Panc1 (cell line): ENCODE measurements around the gene ASCC3. TPM values are rescaled to one million over a fixed set of nuclear protein-coding genes. Genes with fewer than 3 reads are reported as not detected.

Experiments used
- ATAC-seq: fragments of 200-7000 bp; cut with Tn5 transposase; 2 replicates; pipeline ENCODE4 v1.9.1; 2020; ENCODE audit warnings: mild to moderate bottlenecking, moderate library complexity
- BruUV-seq: library from RNA; stranded (reverse); fragments of 400-500 nt; replicated peaks from 2 replicates; lab custom pipeline; 2021; lab: Mats Ljungman, UMichigan
- CTCF ChIA-PET: fragments of 300-600 bp; sonication (Branson Sonifier 250); formaldehyde crosslinking; loops from one replicate; lab custom pipeline; 2022; ENCODE audit warnings: antibody characterized with exemption; lab: Charles Lee
- POLR2A ChIA-PET: fragments of 300-600 bp; sonication (Branson Sonifier 250); formaldehyde crosslinking; loops from one replicate; lab custom pipeline; 2022; ENCODE audit warnings: antibody characterized with exemption; lab: Charles Lee
- DNase-seq: peaks from one replicate; pipeline ENCODE4 v3.0.0-alpha.2; 2010; ENCODE audit warnings: low read depth, low spot score
- H3K27ac ChIP-seq: 2 replicates; pipeline ENCODE4 v1.5.1; 2011; ENCODE audit warnings: mild to moderate bottlenecking, low read length, inconsistent platforms
- H3K27me3 ChIP-seq: fragments of 200-500 bp; sonication (Bioruptor generic); 2 replicates; pipeline ENCODE4 v1.6.0; 2014; ENCODE audit warnings: low read length, inconsistent platforms; ENCODE audit not compliant: control insufficient read depth, insufficient read depth
- H3K36me3 ChIP-seq: fragments of 200-500 bp; sonication (Bioruptor generic); 2 replicates; pipeline ENCODE4 v1.5.1; 2014; ENCODE audit warnings: inconsistent platforms, mild to moderate bottlenecking, low read length, moderate library complexity; ENCODE audit not compliant: control insufficient read depth, insufficient read depth
- H3K4me1 ChIP-seq: 2 replicates; pipeline ENCODE4 v1.5.1; 2011; ENCODE audit warnings: inconsistent platforms, mild to moderate bottlenecking, low read length, moderate library complexity; ENCODE audit not compliant: control insufficient read depth, insufficient read depth
- H3K4me3 ChIP-seq, 2 experiments: 2 replicates each; pipeline ENCODE4 v1.5.1; 2011 to 2012; ENCODE audit warnings: low read depth in 2 of 2, low read length in 2 of 2, mild to moderate bottlenecking in 2 of 2, inconsistent platforms in 1 of 2, moderate library complexity in 1 of 2
- H3K9me3 ChIP-seq: fragments of 200-500 bp; sonication (Bioruptor generic); 2 replicates; pipeline ENCODE4 v1.5.1; 2014; ENCODE audit warnings: low read depth, mild to moderate bottlenecking, inconsistent platforms, low read length, moderate library complexity; ENCODE audit not compliant: control insufficient read depth, insufficient read depth
- POLR2AphosphoS5 ChIP-seq: IDR thresholded peaks from 2 replicates; pipeline ENCODE4 v1.6.1; 2012; ENCODE audit warnings: mild to moderate bottlenecking, low read depth, low read length, moderate library complexity
- REST ChIP-seq, 2 experiments: IDR thresholded peaks; 2 replicates each; pipeline ENCODE4 v1.6.1; 2011 to 2012; ENCODE audit warnings: low read depth in 2 of 2, control low read depth in 1 of 2, low read length in 1 of 2, mild to moderate bottlenecking in 1 of 2, moderate library complexity in 1 of 2; ENCODE audit not compliant: insufficient read depth in 1 of 2
- SIN3A ChIP-seq: IDR thresholded peaks from 2 replicates; pipeline ENCODE4 v1.6.1; 2012; ENCODE audit warnings: low read depth, mild to moderate bottlenecking, low read length, moderate library complexity, borderline replicate concordance; ENCODE audit not compliant: insufficient read depth
- TCF7L2 ChIP-seq: IDR thresholded peaks from 2 replicates; pipeline ENCODE4 v1.6.1; 2011; ENCODE audit warnings: mild to moderate bottlenecking, low read depth, low read length, inconsistent platforms
- in situ Hi-C: cut with HindIII; loops from 2 replicates; pipeline ENCODE4 v1.10.0; 2016; ENCODE audit warnings: low sequenced_read_pairs, low pct_unique_long_range_greater_than_20kb
- intact Hi-C: fragments of 100-400 bp; cut with micrococcal nuclease; formaldehyde crosslinking; loops from one replicate; pipeline ENCODE4 v1.10.0; 2022; ENCODE audit not compliant: unreplicated experiment
- total RNA-seq: library from RNA; stranded (reverse); gene quantifications from one replicate; pipeline ENCODE4 v1.2.1, GENCODE V29; 2021; ENCODE audit not compliant: unreplicated experiment
- TF ChIP-seq, protein P1 (sequence below): fragments of 450-650 bp; IDR thresholded peaks from 2 replicates; pipeline ENCODE4 v1.5.1; 2017; ENCODE audit warnings: mild to moderate bottlenecking

Gene ASCC3
- total RNA-seq, 1 experiment from 2014 or later: 46.9 TPM

GRCh38 chr6:100538086-100538485 is 343.0 kb downstream of the ASCC3 start:
- no TSS peak for BruUV-seq
- DNase-seq (no peak), ATAC-seq (no peak)
- Histone ChIP-seq H3K27me3 (no peaks in the 10 kb centered on the region), H3K27ac (no peak overlapping the region), H3K4me3 (no peak overlapping the region), H3K4me1 (no peaks in the 10 kb centered on the region), H3K9me3 (no peaks in the 10 kb centered on the region), H3K36me3 (no peaks in the 10 kb centered on the region; the same call in none of the 2 replicates)
- ChIA-PET POLR2A (no interaction called here), CTCF (no interaction called here)
- in situ Hi-C loops: no loop called here
- TF ChIP-seq, protein P1, sequence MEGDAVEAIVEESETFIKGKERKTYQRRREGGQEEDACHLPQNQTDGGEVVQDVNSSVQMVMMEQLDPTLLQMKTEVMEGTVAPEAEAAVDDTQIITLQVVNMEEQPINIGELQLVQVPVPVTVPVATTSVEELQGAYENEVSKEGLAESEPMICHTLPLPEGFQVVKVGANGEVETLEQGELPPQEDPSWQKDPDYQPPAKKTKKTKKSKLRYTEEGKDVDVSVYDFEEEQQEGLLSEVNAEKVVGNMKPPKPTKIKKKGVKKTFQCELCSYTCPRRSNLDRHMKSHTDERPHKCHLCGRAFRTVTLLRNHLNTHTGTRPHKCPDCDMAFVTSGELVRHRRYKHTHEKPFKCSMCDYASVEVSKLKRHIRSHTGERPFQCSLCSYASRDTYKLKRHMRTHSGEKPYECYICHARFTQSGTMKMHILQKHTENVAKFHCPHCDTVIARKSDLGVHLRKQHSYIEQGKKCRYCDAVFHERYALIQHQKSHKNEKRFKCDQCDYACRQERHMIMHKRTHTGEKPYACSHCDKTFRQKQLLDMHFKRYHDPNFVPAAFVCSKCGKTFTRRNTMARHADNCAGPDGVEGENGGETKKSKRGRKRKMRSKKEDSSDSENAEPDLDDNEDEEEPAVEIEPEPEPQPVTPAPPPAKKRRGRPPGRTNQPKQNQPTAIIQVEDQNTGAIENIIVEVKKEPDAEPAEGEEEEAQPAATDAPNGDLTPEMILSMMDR: no peak
- TF ChIP-seq SIN3A: no peak
- TF ChIP-seq REST (IDR thresholded peaks at IDR 0.05; ENCODE audit: insufficient read depth in 1 of 2, low read depth in 2 of 2, low read length in 1 of 2): no peak
- TF ChIP-seq POLR2AphosphoS5: no peak
- no peak for TF ChIP-seq TCF7L2
- intact Hi-C loops: no loop called here

DNA sequence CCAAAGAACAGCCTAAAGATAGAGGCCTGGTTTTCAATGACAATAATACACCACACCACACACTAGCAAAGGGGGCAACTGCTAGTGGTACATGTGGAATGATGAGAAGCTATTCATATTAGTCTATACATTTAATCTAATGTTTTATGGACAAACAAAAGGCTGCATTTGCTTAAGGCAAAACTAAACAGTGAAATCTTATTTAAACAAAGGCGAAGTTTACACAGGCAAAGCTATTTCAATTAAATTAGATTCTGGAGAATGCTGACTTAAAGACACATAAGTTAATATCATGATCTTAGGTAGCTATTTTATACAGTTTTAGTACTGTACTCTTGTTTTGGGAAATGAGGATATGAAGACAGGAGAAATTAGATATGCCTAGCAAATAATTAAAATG is 362.5 kb downstream of the ASCC3 start:
- no TSS peak for BruUV-seq
- H3K36me3 ChIP-seq: no peaks in the 10 kb centered on the region
- POLR2A ChIA-PET: no interaction called here
- peaks cover 8% of the 10 kb centered on the region; the same call in 1 of the 2 replicates for H3K4me1 ChIP-seq
- no peak for TF ChIP-seq TCF7L2
- TF ChIP-seq, protein P1: no peak
- TF ChIP-seq REST (IDR thresholded peaks at IDR 0.05; ENCODE audit: insufficient read depth in 1 of 2, low read depth in 2 of 2, low read length in 1 of 2): no peak
- no peak for TF ChIP-seq SIN3A
- TF ChIP-seq POLR2AphosphoS5: no peak
- no peak for ATAC-seq
- in situ Hi-C loops (no loop called here), intact Hi-C loops (no loop called here)
- no peak overlapping the region for H3K27ac ChIP-seq
- H3K9me3 ChIP-seq: no peaks in the 10 kb centered on the region
- H3K4me3 ChIP-seq: no peak overlapping the region
- no peak for DNase-seq
- CTCF ChIA-PET: no interaction called here
- no peaks in the 10 kb centered on the region for H3K27me3 ChIP-seq
